Right lobe of liver (tissue), 6 donors: ENCODE measurements around the gene ZSCAN2. TPM values are rescaled to one million over a fixed set of nuclear protein-coding genes. Genes with fewer than 3 reads are reported as not detected.

Experiments used
- ATAC-seq, 4 donors: fragments of 200-7000 bp; cut with Tn5 transposase; one replicate each; pipeline ENCODE4 v1.9.1; 2020; ENCODE audit warnings: mild to moderate bottlenecking in 4 of 4, moderate library complexity in 4 of 4
- DNase-seq, 3 donors: peaks; one replicate each; pipeline ENCODE4 v3.0.0-alpha.2; 2020
- H3K27ac ChIP-seq, 3 donors: fragments of 200-600 bp; one replicate each; pipeline ENCODE4 v1.8.0; 2022
- H3K27me3 ChIP-seq, 2 donors: fragments of 200-600 bp; one replicate each; pipeline ENCODE4 v1.8.0; 2022
- H3K36me3 ChIP-seq, 4 donors: fragments of 200-600 bp; sonication (generic) in 1 of 4; one replicate each; pipeline versions ENCODE4 v1.5.1 to v1.8.0; 2017 to 2022; ENCODE audit warnings: control low read depth in 1 of 4
- H3K4me1 ChIP-seq, 4 donors: fragments of 200-600 bp; sonication (generic) in 1 of 4; one replicate each; pipeline versions ENCODE4 v1.5.1 to v1.8.0; 2017 to 2022; ENCODE audit warnings: control low read depth in 1 of 4
- H3K4me3 ChIP-seq, 3 donors: fragments of 200-600 bp; one replicate each; pipeline ENCODE4 v1.8.0; 2022
- H3K9me3 ChIP-seq, 4 donors: fragments of 200-600 bp; sonication (generic) in 1 of 4; one replicate each; pipeline versions ENCODE4 v1.5.1 to v1.8.0; 2017 to 2022; ENCODE audit warnings: control low read depth in 1 of 4
- POLR2A ChIP-seq: fragments of 450-650 bp; IDR thresholded peaks from one replicate; pipeline ENCODE4 v1.6.1; 2017; ENCODE audit warnings: antibody characterized with exemption, mild to moderate bottlenecking
- WGBS: methylation state at CpG from one replicate; pipeline ENCODE4 v1.1.6; 2018; ENCODE audit warnings: low coverage, low lambda C conversion rate; ENCODE audit not compliant: insufficient coverage; ENCODE audit errors: missing lambda C conversion rate; 5-methylcytosine and 5-hydroxymethylcytosine counted together
- intact Hi-C, 2 donors: fragments of 100-400 bp; cut with DNase I; formaldehyde crosslinking; loops; one replicate each; pipeline versions ENCODE4 v1.11.2 to v1.14.1; 2022
- total RNA-seq, 6 experiments: library from RNA; depleted of rRNA in 2 of 6; stranded (reverse); fragments of >200 nt in 2 of 6; fragmentation: NEBNext Ultra II Directional in 3 of 6; extraction: Animal tissue kit (Norgen Biotek cat#: 25700) in 3 of 6; gene quantifications; one replicate each; pipeline versions ENCODE4 v1.1.0 to v1.2.4, GENCODE V29; 2016 to 2023
- TF ChIP-seq, protein P1 (sequence below), 4 donors: fragments of 200-600 bp in 3 of 4; fragments of 450-650 bp in 1 of 4; IDR thresholded peaks; one replicate each; pipeline versions ENCODE4 v1.5.1 to v1.8.0; 2016 to 2022; ENCODE audit warnings: antibody characterized with exemption in 4 of 4, mild to moderate bottlenecking in 2 of 4
- donor health status: DM: no; HTN: yes; CAD: no.
- donor health status: DM: no; HTN: no; CAD: no.
- donor health status: DM: no; HTN: no; CAD: no.
- donor health status: DM: no; HTN: yes; CAD: no.
- donor health status: DM: no; HTN: yes; CAD: no.

Gene ZSCAN2
- total RNA-seq, 6 experiments from 2014 or later = 4.5 to 8.7 (median 6.8) TPM

DNA sequence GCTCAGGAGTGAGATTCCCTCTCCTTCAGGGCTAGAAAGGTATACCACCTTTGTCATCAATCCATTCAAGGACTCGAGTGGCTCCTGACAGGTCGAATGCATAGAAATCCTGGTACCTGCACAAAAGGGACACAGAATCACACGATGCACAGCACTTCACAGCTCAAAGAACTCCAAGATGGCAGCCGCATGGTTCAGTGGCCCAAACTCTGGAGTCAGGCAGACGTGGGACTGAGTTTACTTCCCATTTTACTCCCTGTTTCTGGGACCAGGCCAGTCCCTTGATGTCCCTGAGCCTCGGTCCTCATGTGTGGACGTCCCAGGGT lies 52.7 kb downstream of the ZSCAN2 start:
- H3K4me3 ChIP-seq = peak overlapping the region; percentile 77 to 98 (median 79)
- ATAC-seq = no peak
- DNase-seq = no peak
- WGBS = 8% methylated on average over 4 of the region's 7 CpGs
- TF ChIP-seq POLR2A = no peak
- TF ChIP-seq, protein P1, sequence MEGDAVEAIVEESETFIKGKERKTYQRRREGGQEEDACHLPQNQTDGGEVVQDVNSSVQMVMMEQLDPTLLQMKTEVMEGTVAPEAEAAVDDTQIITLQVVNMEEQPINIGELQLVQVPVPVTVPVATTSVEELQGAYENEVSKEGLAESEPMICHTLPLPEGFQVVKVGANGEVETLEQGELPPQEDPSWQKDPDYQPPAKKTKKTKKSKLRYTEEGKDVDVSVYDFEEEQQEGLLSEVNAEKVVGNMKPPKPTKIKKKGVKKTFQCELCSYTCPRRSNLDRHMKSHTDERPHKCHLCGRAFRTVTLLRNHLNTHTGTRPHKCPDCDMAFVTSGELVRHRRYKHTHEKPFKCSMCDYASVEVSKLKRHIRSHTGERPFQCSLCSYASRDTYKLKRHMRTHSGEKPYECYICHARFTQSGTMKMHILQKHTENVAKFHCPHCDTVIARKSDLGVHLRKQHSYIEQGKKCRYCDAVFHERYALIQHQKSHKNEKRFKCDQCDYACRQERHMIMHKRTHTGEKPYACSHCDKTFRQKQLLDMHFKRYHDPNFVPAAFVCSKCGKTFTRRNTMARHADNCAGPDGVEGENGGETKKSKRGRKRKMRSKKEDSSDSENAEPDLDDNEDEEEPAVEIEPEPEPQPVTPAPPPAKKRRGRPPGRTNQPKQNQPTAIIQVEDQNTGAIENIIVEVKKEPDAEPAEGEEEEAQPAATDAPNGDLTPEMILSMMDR (IDR thresholded peaks at IDR 0.05) = no peak
- H3K36me3 ChIP-seq = peaks cover 0 to 23% (median 5%) of the 10 kb centered on the region in 4 donors
- H3K9me3 ChIP-seq = no peaks in the 10 kb centered on the region
- peak overlapping the region; percentile 59 to 75 (median 73) for H3K27ac ChIP-seq
- no peaks in the 10 kb centered on the region for H3K27me3 ChIP-seq
- peaks cover 0 to 12% (median 3%) of the 10 kb centered on the region in 4 donors for H3K4me1 ChIP-seq
- intact Hi-C loops = loop anchor here in 1 of 2 donors (10.0 kb wide), 2 partner anchors 61 to 231 kb away; partner anchors contain the start of genes SEC11A and SLC28A1

DNA sequence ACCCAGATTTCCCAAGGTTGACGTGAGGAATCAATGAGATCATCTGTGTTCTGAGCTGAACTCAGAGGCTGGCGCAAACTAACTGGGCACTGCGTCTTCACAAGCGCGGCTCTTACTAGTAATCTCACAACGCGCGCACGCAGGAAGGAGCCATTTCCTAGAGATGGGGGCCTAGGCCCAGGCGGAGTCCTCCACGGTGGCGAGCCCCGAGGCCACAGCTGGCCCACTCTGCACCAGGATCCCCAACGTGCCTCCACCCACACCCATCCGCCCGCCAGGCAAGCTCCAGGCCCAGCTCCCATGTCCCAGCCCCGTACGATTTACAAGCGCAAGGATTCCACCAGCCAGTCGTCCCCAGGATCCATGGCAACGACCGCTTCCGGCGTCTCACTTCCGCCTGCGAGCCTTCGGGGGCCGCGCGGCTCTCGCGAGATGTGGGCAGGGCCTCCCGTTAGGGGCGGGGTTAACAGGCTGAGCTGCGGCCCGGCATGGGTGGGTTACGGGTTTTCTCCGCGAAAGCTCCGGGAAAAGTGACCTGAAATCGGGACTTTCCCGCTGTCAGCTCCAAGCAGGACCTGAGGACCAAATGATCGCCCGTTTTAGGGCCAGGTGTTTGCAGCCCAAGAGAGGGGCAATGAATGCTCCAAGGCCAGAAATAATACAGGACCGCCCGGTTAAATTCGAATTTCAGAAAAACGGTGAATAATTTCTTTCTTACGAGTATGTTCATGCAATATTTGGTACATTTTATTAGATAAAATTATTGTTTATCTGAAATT lies 53.3 kb downstream of the ZSCAN2 start, which contains the start of gene WDR73:
WDR73 (minus strand) TSS at position 374 of the 779 bp plus-strand sequence; CDS start at position 365, 9 bp downstream.
- DNase-seq = peak; percentile 98
- Histone ChIP-seq H3K9me3 (no peaks in the 10 kb centered on the region), H3K27ac (peak within 1 kb of the TSS; percentile 59 to 75 (median 73)), H3K4me3 (peak within 1 kb of the TSS; percentile 77 to 98 (median 79)), H3K27me3 (no peaks in the 10 kb centered on the region), H3K36me3 (peaks cover 0 to 20% (median 4%) of the 10 kb centered on the region in 4 donors), H3K4me1 (peaks cover 0 to 15% (median 0%) of the 10 kb centered on the region in 4 donors)
- peak; percentile 89 to 91 (median 90) for ATAC-seq
- peak; percentile 51 for TF ChIP-seq POLR2A
- TF ChIP-seq, protein P1 (IDR thresholded peaks at IDR 0.05) = no peak
- under 1% methylated on average over 36 of the region's 49 CpGs for WGBS
- intact Hi-C loops = loop anchor here in 1 of 2 donors (10.0 kb wide), 2 partner anchors 61 to 231 kb away; partner anchors contain the start of genes SEC11A and SLC28A1

DNA sequence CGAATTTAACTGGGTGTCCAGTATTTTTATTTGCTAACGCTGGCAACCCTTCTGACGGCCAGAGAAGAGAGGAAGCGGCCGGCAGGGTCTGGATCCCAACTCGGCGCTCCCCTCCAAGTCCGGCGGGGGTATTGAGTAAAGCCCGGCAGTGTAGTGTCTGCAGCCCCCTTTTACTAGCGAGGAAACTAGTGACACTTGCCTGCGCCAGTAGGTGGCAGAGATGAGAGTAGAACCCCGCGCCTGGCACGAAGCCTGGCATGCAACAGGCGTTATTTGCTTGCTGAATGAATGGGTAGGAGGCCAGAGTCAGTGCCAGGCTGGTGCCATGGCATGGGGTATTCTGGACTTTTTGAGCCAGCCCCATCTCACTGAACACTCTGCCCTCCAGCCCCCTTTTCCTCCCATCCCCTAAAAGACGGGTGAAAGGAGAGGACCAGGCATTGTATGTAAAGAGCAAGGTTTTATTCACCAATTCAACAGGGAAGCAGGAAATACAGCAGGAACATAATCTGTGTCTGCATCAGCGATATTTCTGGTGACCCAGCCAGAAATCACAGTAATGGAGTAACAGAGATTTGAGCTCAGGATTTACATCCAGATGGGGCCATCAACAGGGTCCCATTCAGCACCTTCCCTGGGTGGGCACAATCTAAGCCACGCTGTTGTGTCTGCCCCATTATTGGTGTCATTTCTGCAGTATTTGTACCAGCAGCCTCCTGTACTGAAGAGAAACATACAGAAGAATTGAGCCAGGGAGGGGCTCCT lies 54.1 kb downstream of the ZSCAN2 start:
- Histone ChIP-seq H3K36me3 (peaks cover 0 to 20% (median under 1%) of the 10 kb centered on the region in 4 donors), H3K27me3 (no peaks in the 10 kb centered on the region), H3K27ac (peak overlapping the region; percentile 59 to 75 (median 73)), H3K4me1 (peaks cover 0 to 15% (median 0%) of the 10 kb centered on the region in 4 donors), H3K4me3 (peak overlapping the region; percentile 77 to 98 (median 79)), H3K9me3 (no peaks in the 10 kb centered on the region)
- intact Hi-C loops = loop anchor here in 1 of 2 donors (10.0 kb wide), 2 partner anchors 60 to 230 kb away; partner anchors contain the start of genes SEC11A and SLC28A1
- peak; percentile 70 to 78 (median 74) for ATAC-seq
- peak; percentile 86 to 90 (median 90) for DNase-seq
- TF ChIP-seq, protein P1 (IDR thresholded peaks at IDR 0.05) = peak; percentile 68 to 76 (median 74)
- no peak for TF ChIP-seq POLR2A
- 9% methylated on average over 13 of the region's 19 CpGs for WGBS

DNA sequence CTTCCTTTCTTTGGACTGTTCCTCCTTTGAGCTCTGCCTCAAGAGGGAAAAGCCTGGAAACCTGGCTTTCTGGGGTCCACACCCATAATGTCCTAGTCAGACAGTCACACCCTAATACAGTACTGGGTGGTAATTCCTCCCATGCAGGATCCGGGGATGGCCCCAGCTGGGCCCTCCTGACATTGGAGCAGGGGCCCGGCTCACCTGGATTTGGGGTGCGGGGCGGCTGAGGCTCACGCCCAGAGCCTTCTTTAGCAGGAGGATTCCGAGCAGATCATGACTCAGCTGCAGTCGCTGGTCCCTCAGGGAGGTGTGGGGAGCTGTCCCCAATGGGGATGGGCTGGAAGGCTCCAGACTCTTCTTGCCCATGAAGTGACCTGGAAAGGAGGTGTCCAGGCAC lies 56.2 kb downstream of the ZSCAN2 start:
- TF ChIP-seq, protein P1 (IDR thresholded peaks at IDR 0.05) = no peak
- no peak for TF ChIP-seq POLR2A
- intact Hi-C loops = loop anchor here in 1 of 2 donors (10.0 kb wide), 2 partner anchors 58 to 228 kb away; partner anchors contain the start of genes SEC11A and SLC28A1
- Histone ChIP-seq H3K27me3 (no peaks in the 10 kb centered on the region), H3K27ac (no peak overlapping the region), H3K36me3 (peaks cover 0 to 4% (median 0%) of the 10 kb centered on the region in 4 donors), H3K9me3 (no peaks in the 10 kb centered on the region), H3K4me1 (peaks cover 0 to 15% (median 0%) of the 10 kb centered on the region in 4 donors), H3K4me3 (no peak overlapping the region)
- no CpG with 5 or more reads among the region's 7 CpGs for WGBS
- DNase-seq = no peak
- no peak for ATAC-seq
